B cell (primary cell): ENCODE measurements around the gene CCNI. TPM values are rescaled to one million over a fixed set of nuclear protein-coding genes. Genes with fewer than 3 reads are reported as not detected.
"Not testable (repeated sequence)": the region's sequence is repeated elsewhere in the genome, so short reads cannot be mapped to it uniquely, and the experiment has no call there.

Experiments used
- ATAC-seq: fragments of 200-7000 bp; cut with Tn5 transposase; one replicate; pipeline ENCODE4 v1.10.0; 2021; ENCODE audit warnings: low read depth, mild to moderate bottlenecking, moderate number of reproducible peaks, moderate library complexity
- CTCF ChIA-PET: fragments of 350-600 bp; sonication (Branson Sonifier 250); formaldehyde crosslinking; loops from one replicate; lab custom pipeline; 2021; ENCODE audit warnings: antibody characterized with exemption, inconsistent platforms; lab: Charles Lee
- POLR2A ChIA-PET: fragments of 350-600 bp; sonication (Branson Sonifier 250); formaldehyde crosslinking; loops from one replicate; lab custom pipeline; 2021; ENCODE audit warnings: antibody characterized with exemption; lab: Charles Lee
- DNase-seq: peaks from one replicate; pipeline ENCODE4 v3.0.0; 2013
- H2AFZ ChIP-seq: 2 replicates; pipeline ENCODE4 v1.6.1; 2012; ENCODE audit warnings: mild to moderate bottlenecking, low read depth, low read length; ENCODE audit not compliant: insufficient read depth, poor library complexity, severe bottlenecking
- H3K27ac ChIP-seq, 2 donors: 1 replicate in 1 of 2; 2 replicates in 1 of 2; pipeline ENCODE4 v1.5.1; 2012 to 2013; ENCODE audit warnings: low read length in 2 of 2, mild to moderate bottlenecking in 2 of 2, moderate library complexity in 1 of 2
- H3K27me3 ChIP-seq, 4 experiments: fragments of 200-600 bp in 1 of 4; sonication (generic) in 1 of 4; replicated peaks in 1 of 4; 1 replicate in 2 of 4; 2 replicates in 2 of 4; pipeline versions ENCODE4 v1.6.1 to v1.7.0; 2013 to 2016; ENCODE audit warnings: low read length in 3 of 4, mild to moderate bottlenecking in 2 of 4, mixed read lengths in 1 of 4, moderate library complexity in 1 of 4; ENCODE audit not compliant: insufficient read depth in 4 of 4, control insufficient read depth in 3 of 4; ENCODE audit errors: control extremely low read depth in 1 of 4
- H3K36me3 ChIP-seq, 2 experiments: replicated peaks in 1 of 2; 1 replicate in 1 of 2; 2 replicates in 1 of 2; pipeline versions ENCODE4 v1.6.1 to v1.7.1; 2013; ENCODE audit warnings: low read length in 1 of 2; ENCODE audit not compliant: insufficient read depth in 2 of 2, control insufficient read depth in 1 of 2; ENCODE audit errors: control extremely low read depth in 1 of 2, extremely low read depth in 1 of 2
- H3K4me1 ChIP-seq, 2 donors: fragments of 200-600 bp in 1 of 2; sonication (generic) in 1 of 2; 1 replicate in 1 of 2; 2 replicates in 1 of 2; pipeline versions ENCODE4 v1.5.1 to v1.6.1; 2013 to 2017; ENCODE audit warnings: low read length in 2 of 2; ENCODE audit not compliant: control insufficient read depth in 2 of 2, insufficient read depth in 2 of 2
- H3K4me2 ChIP-seq: replicated peaks from 2 replicates; pipeline ENCODE3; 2012; ENCODE audit warnings: mild to moderate bottlenecking, low read depth, low read length; ENCODE audit not compliant: poor library complexity, severe bottlenecking
- H3K4me3 ChIP-seq, 5 experiments: fragments of 200-600 bp in 1 of 5; sonication (generic) in 1 of 5; 1 replicate in 3 of 5; 2 replicates in 2 of 5; pipeline versions ENCODE4 v1.5.1 to v1.7.0; 2011 to 2016; ENCODE audit warnings: low read length in 4 of 5, mild to moderate bottlenecking in 4 of 5, low read depth in 2 of 5, control low read depth in 1 of 5, moderate library complexity in 1 of 5; ENCODE audit not compliant: insufficient read depth in 1 of 5; ENCODE audit errors: control extremely low read depth in 1 of 5, extremely low read depth in 1 of 5
- H3K79me2 ChIP-seq: fragments of 200-600 bp; sonication (generic); one replicate; pipeline ENCODE4 v1.6.0; 2016; ENCODE audit warnings: low read length; ENCODE audit not compliant: control insufficient read depth, insufficient read depth
- H3K9ac ChIP-seq: fragments of 200-600 bp; sonication (generic); 2 replicates; pipeline ENCODE4 v1.6.1; 2017; ENCODE audit warnings: mild to moderate bottlenecking, low read length, moderate library complexity
- H3K9me3 ChIP-seq, 3 donors: one replicate each; pipeline versions ENCODE4 v1.6.1 to v1.7.1; 2013; ENCODE audit warnings: low read length in 2 of 3; ENCODE audit not compliant: control insufficient read depth in 2 of 3, insufficient read depth in 1 of 3; ENCODE audit errors: control extremely low read depth in 1 of 3
- H4K20me1 ChIP-seq: 2 replicates; pipeline ENCODE4 v1.6.0; 2012; ENCODE audit warnings: mild to moderate bottlenecking, low read length; ENCODE audit not compliant: insufficient read depth, control insufficient read depth, poor library complexity, severe bottlenecking
- H3K27ac Mint-ChIP-seq: one replicate; pipeline ENCODE4 v1.8.0; 2021; ENCODE audit warnings: mixed read lengths
- H3K27me3 Mint-ChIP-seq: one replicate; pipeline ENCODE4 v1.8.0; 2021; ENCODE audit warnings: mixed read lengths
- H3K4me1 Mint-ChIP-seq: one replicate; pipeline ENCODE4 v1.8.0; 2021; ENCODE audit warnings: mixed read lengths
- H3K4me3 Mint-ChIP-seq: one replicate; pipeline ENCODE4 v1.8.0; 2021; ENCODE audit warnings: mixed read lengths
- H3K9me3 Mint-ChIP-seq: one replicate; pipeline ENCODE4 v1.8.0; 2022; ENCODE audit warnings: mixed read lengths; ENCODE audit not compliant: insufficient read depth
- EZH2 ChIP-seq: IDR thresholded peaks from 2 replicates; pipeline ENCODE4 v1.6.1; 2012; ENCODE audit warnings: borderline replicate concordance, low read depth, mild to moderate bottlenecking, moderate library complexity, low read length; ENCODE audit not compliant: insufficient read depth, poor library complexity, severe bottlenecking
- WGBS: methylation state at CpG from one replicate; pipeline ENCODE4 v1.1.5; 2013; ENCODE audit warnings: missing lambda C conversion rate; ENCODE audit not compliant: insufficient coverage; 5-methylcytosine and 5-hydroxymethylcytosine counted together
- intact Hi-C: fragments of 100-400 bp; cut with micrococcal nuclease; formaldehyde crosslinking; loops from one replicate; pipeline ENCODE4 v1.10.0; 2022
- polyA plus RNA-seq: library from polyadenylated mRNA; depleted of rRNA; stranded (reverse); fragments of >200 nt; gene quantifications from 2 replicates; pipeline ENCODE4 v1.2.3, GENCODE V29; 2012
- total RNA-seq, 2 donors: library from RNA; stranded (reverse); fragments of 120-200 nt in 1 of 2; gene quantifications; 1 replicate in 1 of 2; 2 replicates in 1 of 2; pipeline versions ENCODE4 v1.2.3 to v1.2.4, GENCODE V29; 2013 to 2022
- TF ChIP-seq, protein P1 (sequence below): fragments of 200-600 bp; IDR thresholded peaks from one replicate; pipeline ENCODE4 v1.8.0; 2022; ENCODE audit warnings: antibody characterized with exemption, mild to moderate bottlenecking

Gene CCNI
- total and polyA plus RNA-seq, 2 donors (not counting 1 experiment from before 2014, with no cell fraction given): 95.1 to 314 TPM

DNA sequence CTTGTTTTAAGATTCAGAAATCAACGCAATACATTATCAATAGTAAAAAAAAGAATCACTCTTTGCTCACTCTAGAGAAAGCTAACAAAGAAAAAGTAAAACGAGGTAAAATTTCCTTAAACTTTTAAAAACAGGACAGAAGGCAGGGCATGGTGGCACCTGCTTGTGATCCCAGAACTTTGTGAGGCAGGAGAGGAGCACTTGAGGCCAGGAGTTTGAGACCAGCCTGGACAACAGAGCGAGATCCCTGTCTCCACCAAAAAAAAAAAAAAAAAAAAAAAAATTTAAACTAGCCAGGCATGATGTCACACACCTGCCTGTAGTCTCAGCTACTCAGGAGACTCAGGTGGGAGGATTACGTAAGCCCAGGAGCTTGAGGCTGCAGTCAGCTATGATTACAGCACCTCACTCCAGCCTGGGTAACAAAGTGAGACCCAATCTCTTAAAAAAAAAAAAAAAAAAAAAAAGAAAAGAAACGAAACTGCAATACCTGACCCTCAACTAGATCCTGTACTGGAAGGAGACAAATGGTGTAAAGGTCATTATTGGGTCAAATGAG is 3.5 kb downstream of the CCNI start:
- no peak for ATAC-seq
- H3K27ac Mint-ChIP-seq: no peak overlapping the region
- Histone ChIP-seq H3K27ac (peak overlapping the region in 1 of 2 donors; percentile 44), H3K79me2 (peaks cover 93% of the 10 kb centered on the region), H3K27me3 (no peaks in the 10 kb centered on the region), H3K4me3 (peak overlapping the region in 1 of 5 experiments; percentile 97), H2AFZ (no peak overlapping the region), H3K9ac (peak overlapping the region; percentile 99), H3K36me3 (peaks cover 2 to 7% of the 10 kb centered on the region in 2 experiments), H3K9me3 (no peaks in the 10 kb centered on the region), H4K20me1 (peaks cover 64% of the 10 kb centered on the region), H3K4me1 (peaks cover 47 to 48% of the 10 kb centered on the region in 2 donors), H3K4me2 (peak overlapping the region; percentile 86)
- H3K4me3 Mint-ChIP-seq: peak overlapping the region; percentile 37
- ChIA-PET CTCF (interaction anchor here (0.7 to 2.2 kb wide), 5 partner anchors 26 to 131 kb away, joined by 3 to 8 read pairs (median 4); no protein-coding TSS in a partner anchor), POLR2A (interaction anchor here (0.7 kb wide), 1 partner anchor 111 kb away, joined by 5 read pairs; no protein-coding TSS in a partner anchor)
- peaks cover 54% of the 10 kb centered on the region for H3K4me1 Mint-ChIP-seq
- intact Hi-C loops: loop anchor here (2.0 to 10.0 kb wide), 2 partner anchors 853 to 1703 kb away; partner anchors contain the start of gene BMP2K
- no peak for TF ChIP-seq EZH2
- TF ChIP-seq, protein P1, sequence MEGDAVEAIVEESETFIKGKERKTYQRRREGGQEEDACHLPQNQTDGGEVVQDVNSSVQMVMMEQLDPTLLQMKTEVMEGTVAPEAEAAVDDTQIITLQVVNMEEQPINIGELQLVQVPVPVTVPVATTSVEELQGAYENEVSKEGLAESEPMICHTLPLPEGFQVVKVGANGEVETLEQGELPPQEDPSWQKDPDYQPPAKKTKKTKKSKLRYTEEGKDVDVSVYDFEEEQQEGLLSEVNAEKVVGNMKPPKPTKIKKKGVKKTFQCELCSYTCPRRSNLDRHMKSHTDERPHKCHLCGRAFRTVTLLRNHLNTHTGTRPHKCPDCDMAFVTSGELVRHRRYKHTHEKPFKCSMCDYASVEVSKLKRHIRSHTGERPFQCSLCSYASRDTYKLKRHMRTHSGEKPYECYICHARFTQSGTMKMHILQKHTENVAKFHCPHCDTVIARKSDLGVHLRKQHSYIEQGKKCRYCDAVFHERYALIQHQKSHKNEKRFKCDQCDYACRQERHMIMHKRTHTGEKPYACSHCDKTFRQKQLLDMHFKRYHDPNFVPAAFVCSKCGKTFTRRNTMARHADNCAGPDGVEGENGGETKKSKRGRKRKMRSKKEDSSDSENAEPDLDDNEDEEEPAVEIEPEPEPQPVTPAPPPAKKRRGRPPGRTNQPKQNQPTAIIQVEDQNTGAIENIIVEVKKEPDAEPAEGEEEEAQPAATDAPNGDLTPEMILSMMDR: no peak
- H3K9me3 Mint-ChIP-seq: no peaks in the 10 kb centered on the region
- DNase-seq: peak; percentile 51
- no peaks in the 10 kb centered on the region for H3K27me3 Mint-ChIP-seq
- no CpG with 5 or more reads among the region's 5 CpGs for WGBS

DNA sequence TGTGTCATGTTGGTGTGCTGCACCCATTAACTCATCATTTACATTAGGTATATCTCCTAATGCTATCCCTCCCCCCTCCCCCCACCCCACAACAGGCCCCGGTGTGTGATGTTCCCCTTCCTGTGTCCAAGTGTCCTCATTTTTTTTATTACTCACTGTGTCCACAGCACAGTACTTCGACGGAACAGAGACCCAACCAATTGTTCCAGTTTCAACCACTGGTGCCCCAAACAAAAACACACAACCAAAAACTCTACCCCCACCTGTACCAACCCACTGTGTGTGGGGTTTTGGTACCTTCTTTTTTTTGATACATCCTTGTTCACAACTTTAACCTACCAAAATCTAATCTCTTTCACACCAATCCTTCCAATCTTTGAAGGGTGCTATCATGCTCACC is 6.3 kb downstream of the CCNI start:
- not testable (repeated sequence) for ATAC-seq

More for the DNA sequence above, 6.3 kb downstream of the CCNI start:
- peaks cover 41 to 42% of the 10 kb centered on the region in 2 donors for H3K4me1 ChIP-seq
- H3K4me3 ChIP-seq, H3K27ac Mint-ChIP-seq, H3K27me3 ChIP-seq, intact Hi-C loops, H3K9me3 Mint-ChIP-seq, H2AFZ ChIP-seq, H3K9ac ChIP-seq, DNase-seq, H3K27me3 Mint-ChIP-seq, H3K9me3 ChIP-seq: not testable (repeated sequence)
- H3K79me2 ChIP-seq: peaks cover 98% of the 10 kb centered on the region
- peak overlapping the region; percentile 14 for H3K4me2 ChIP-seq
- CTCF ChIA-PET: interaction anchor here (1.6 to 2.1 kb wide), 3 partner anchors 17 to 134 kb away, joined by 5 to 17 read pairs (median 9); no protein-coding TSS in a partner anchor
- Mint-ChIP-seq H3K4me3 (peak overlapping the region; percentile 3), H3K4me1 (peaks cover 44% of the 10 kb centered on the region)
- H4K20me1 ChIP-seq: peaks cover 89% of the 10 kb centered on the region
- WGBS: no CpG with 5 or more reads among the region's 3 CpGs
- H3K27ac ChIP-seq: peak overlapping the region in 1 of 2 donors; percentile 44
- H3K36me3 ChIP-seq: peaks cover 5 to 25% of the 10 kb centered on the region in 2 experiments
- POLR2A ChIA-PET: interaction anchor here (0.6 kb wide), 1 partner anchor 86 kb away, joined by 7 read pairs; no protein-coding TSS in a partner anchor
